Fibroblast of skin of scalp (primary cell): ENCODE measurements around the gene RAD51B.

Experiments used
- DNase-seq: peaks from one replicate; pipeline ENCODE4 v3.0.0-alpha.2; 2013

The RAD51B gene

GRCh38 chr14:68148763-68149162 is 329.2 kb downstream of the RAD51B start:
- DNase-seq, result no peak

GRCh38 chr14:68153275-68153674 is 333.7 kb downstream of the RAD51B start:
- no peak for DNase-seq

GRCh38 chr14:68154275-68154674 is 334.7 kb downstream of the RAD51B start:
- no peak for DNase-seq

GRCh38 chr14:68157971-68158371 is 338.4 kb downstream of the RAD51B start:
- DNase-seq, result peak; percentile 60

- DNase-seq, result no peak
Observed at GRCh38 chr14:68158640-68159039, 339.1 kb downstream of the RAD51B start.

GRCh38 chr14:68159701-68160633 is 340.4 kb downstream of the RAD51B start:
- DNase-seq, result no peak

GRCh38 chr14:68160779-68161546 is 341.4 kb downstream of the RAD51B start:
- DNase-seq, result no peak

- no peak for DNase-seq
Observed at GRCh38 chr14:68162887-68163286, 343.3 kb downstream of the RAD51B start.

GRCh38 chr14:68164711-68165113 is 345.1 kb downstream of the RAD51B start:
- no peak for DNase-seq

GRCh38 chr14:68165274-68165843 is 345.8 kb downstream of the RAD51B start:
- DNase-seq, result no peak

GRCh38 chr14:68166731-68167382 is 347.3 kb downstream of the RAD51B start:
- no peak for DNase-seq

GRCh38 chr14:68167383-68168087 is 348.0 kb downstream of the RAD51B start:
- DNase-seq, result no peak

GRCh38 chr14:68168460-68169109 is 349.0 kb downstream of the RAD51B start:
- no peak for DNase-seq

- DNase-seq, result no peak
Observed at GRCh38 chr14:68172216-68172615, 352.6 kb downstream of the RAD51B start.

- DNase-seq, result no peak
Observed at GRCh38 chr14:68172627-68173026, 353.0 kb downstream of the RAD51B start.

GRCh38 chr14:68173227-68173972 is 353.8 kb downstream of the RAD51B start:
- peak; percentile 27 for DNase-seq

- DNase-seq, result no peak
Observed at GRCh38 chr14:68174446-68174845, 354.9 kb downstream of the RAD51B start.

- no peak for DNase-seq
Observed at GRCh38 chr14:68176687-68177086, 357.1 kb downstream of the RAD51B start.

- no peak for DNase-seq
Observed at GRCh38 chr14:68177728-68178127, 358.1 kb downstream of the RAD51B start.

GRCh38 chr14:68178282-68178681 is 358.7 kb downstream of the RAD51B start:
- DNase-seq, result peak; percentile 34
